Activated CD8-positive, alpha-beta memory T cell treated with anti-CD3 and anti-CD28 coated beads, Interleukin-2, amount 50 U/mL, for 48 hours (primary cell): ENCODE data around the gene ACADVL.
"Not testable (repeated sequence)": the region's sequence is repeated elsewhere in the genome, so short reads cannot be mapped to it uniquely, and the experiment has no call there.

Experiments used
- DNase-seq: peaks from one replicate; pipeline ENCODE4 v3.0.0-alpha.2; 2020

ACADVL gene

DNA sequence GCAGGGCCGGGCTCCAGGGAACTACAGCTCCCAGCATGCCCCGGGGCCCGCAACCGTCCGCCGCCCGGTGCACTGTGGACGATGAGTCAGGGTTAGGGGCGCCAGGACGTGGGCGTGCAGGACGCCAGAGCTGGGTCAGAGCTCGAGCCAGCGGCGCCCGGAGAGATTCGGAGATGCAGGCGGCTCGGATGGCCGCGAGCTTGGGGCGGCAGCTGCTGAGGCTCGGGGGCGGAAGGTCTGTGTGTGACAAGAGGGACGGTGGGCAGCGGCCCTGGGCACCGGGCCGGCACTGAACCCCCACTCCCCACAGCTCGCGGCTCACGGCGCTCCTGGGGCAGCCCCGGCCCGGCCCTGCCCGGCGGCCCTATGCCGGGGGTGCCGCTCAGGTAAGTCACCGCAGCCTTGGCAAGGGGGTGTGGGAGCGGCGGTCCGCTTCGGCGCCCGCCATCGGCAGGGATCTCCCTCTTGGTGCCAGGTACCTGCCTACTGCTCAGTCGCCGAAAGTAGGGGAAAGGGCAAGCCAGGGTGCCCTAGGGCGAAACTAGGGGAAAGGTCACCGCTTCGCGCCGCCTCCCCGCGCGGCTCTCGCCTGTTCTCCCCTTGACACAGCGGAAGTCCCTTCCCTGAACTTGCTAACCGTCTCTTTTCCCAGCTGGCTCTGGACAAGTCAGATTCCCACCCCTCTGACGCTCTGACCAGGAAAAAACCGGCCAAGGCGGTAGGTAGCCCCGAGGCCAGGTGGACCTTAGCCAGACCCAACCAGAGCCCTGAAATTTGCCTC, at the start of gene ACADVL, which contains the start of gene DLG4:
TSS of gene ACADVL (plus strand) at position 127 of the 781 bp plus-strand sequence. CDS start at position 174, 47 bp downstream.
TSS of gene DLG4 (minus strand) at position 25 of the 781 bp plus-strand sequence.
- peak; percentile 93 for DNase-seq

DNA sequence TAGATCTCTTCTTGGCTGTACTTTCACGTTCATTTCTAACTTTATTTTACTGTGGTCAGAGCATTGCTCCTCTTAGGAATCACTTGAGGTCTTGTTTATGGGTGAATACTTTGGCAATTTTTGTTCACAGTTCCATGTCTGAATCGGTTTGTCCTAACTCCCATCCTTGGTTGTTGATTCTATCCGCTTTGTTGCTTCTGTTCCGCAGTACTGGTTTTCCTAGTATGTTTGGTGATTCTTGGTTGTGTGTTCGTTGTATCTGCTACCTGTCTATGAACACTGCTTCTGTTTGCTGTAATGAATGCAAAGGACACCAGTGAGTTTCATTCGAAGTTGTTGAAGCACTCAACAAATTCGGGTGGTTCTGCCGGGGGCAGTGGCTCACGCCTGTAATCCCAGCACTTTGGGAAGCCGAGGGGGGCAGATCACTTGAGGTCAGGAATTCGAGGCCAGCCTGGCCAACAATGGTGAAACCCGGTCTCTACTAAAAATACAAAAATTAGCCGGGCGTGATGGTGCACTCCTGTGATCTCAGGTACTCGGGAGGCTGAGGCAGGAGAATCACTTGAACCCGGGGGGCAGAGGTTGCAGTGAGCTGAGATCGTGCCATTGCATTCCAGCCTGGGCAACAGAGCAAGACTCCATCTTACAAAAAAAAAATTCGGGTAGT, 47.1 kb upstream of the ACADVL start:
- not testable (repeated sequence) for DNase-seq

DNA sequence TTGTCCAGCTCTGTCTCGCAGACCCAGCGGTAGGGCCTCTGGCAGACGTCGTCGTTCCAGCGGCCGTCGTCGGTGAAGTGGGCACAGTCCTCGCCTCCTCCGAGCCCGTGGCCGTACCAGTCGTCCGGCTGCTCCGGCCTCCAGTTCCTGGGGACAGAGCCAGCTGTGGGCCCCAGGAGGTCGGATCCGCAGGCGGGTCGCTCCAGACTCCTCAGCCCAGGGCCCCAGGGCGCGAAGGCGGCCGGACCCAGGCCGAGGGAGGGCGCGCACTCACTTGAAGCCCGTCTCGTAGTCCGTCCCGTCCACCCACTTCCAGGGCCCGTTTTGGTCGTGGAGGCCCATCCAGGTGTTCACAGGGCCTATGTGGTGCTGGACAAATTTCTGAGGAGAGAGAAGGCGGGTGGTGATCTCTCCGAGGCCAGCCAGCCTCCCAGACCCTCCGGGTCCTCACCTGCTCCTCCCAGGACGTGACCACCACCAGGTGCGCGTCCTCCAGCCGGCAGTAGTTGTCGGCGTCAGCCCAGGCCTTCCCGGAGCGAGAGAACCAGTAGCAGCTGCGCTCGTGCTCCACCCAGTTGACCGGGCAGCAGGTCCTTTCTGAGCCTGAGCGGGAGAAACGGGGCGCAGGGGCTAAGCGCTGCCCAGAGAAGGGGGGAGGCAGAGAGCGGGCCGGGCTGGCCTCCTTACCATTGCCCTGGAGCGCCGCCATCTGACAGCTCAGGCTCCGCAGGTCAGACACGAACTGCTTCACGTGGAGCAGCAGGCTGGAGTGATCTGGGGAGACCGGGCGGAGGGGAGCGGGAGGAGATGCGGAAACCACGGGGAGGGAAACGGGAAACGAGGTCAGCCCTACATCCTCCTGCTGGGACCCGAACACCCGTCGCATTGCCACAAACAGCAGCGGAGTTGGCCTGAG, 45.8 kb upstream of the ACADVL start:
- peak; percentile 74 for DNase-seq

DNA sequence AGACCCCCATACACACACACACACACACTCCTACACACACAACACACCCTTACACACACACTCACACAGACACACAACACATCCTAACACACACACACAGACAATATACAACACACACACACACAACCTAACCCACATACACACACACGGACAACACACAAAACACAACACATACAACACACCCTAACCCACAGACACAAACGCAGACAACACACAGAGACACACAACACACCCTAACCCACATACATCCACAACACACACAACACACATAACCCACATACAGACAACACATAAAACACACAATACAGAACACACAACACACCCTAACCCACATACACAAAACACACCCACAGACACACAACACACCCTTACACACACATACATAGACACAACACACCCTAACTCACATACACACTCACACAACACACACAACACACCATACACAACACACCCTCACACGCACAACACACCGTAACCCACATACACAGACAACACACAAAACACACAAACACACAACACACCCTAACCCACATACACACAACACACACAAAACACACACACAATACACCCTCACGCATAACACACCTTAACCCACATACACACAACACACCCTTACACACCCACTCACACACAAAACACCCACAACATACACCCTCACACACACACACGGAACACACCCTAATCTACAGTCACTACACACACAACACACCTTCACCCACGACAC, 45.0 kb upstream of the ACADVL start:
- DNase-seq: no peak

DNA sequence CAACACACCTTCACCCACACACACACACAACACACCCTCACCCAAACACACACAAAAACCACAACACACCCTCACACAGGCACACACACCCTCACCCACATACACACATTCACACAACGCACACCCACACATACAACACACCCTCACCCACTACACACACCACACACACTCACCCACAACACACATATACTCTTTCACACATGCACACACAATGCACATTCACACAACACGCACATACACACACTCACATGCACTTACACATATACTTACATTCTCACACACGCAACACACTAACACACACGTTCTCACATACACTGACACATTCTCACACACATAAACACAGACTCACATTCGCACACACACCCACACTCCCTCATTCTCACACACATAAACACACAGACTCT, 44.4 kb upstream of the ACADVL start:
- no peak for DNase-seq

DNA sequence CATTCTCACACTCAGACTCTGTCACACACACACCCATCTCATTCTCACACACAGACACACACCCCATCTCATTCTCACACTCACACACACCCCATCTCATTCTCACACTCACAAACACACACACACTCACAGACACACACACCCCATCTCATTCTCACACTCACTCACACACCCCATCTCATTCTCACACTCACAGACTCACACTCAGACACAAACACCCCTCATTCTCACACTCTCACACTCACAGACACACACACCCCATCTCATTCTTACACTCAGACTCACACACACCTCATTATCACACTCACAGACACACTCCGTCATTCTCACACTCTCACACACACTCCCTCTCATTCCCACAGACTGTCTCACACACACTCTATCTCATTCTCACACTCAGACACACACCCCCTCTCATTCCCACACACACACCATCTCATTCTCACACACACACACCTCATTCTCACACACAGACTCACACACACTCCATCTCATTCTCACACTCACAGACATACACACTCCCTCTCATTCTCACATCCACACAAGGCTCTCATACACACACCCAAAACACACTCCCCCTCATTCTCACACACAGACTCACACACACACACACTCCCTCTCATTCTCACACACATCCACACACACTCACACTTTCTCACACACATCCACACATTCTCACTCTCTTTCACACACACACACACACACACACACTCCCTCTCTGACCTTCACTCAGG, 43.5 kb upstream of the ACADVL start:
- DNase-seq: no peak

DNA sequence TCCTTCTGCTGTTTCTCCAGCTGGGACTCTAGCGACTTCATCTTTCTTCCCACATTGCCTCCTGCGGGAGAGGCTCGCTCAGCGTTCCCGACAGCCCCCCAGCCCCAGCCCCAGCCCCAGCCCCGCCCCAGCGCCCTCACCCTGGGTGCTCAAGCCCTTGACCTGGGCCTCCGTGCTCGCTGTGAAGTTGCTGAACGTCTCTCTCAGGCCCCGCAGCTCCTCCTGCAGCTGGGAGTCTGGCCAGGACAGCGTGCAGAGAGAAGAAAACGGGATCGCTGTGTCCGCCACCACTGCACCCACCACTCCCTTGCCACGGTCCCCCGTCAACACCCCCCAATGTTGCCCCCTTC, 42.9 kb upstream of the ACADVL start:
- no peak for DNase-seq

DNA sequence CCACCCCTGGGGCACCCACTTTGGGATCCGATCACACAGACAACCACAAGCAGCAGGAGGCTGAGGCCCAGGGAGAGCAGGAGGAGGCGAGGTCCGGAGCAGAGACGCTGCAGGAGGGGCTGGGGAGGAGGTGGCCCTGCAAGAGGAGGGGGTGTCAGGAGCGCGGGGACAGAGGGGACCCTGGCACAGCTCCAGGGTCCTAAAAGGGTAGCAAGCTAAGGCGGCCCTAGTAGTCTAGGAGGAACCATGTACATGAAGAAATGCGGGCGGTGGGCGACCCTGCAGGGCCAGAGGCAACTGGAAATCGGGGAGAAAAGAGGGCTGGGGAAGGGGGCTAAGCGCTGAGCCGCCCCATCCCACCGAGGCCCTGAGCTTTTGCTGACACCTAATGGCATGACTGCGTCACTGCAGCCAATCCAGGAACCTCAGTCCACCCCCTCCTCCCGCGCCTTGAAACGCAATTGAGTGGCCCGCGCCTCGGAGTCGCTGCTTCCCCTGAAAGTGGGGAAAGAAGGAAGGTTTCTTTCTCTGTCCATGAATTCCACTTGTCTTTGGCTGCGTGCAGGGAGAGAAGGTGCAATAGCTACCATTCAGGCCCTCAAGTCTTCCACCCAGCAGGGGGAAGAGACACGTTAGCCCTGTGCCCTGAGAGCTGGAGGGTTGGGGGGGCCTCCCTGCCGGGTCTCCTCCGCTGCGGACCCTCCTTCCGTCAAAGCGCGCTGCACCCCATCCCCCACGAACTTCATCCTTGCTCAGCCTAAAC, 42.4 kb upstream of the ACADVL start:
- DNase-seq: peak; percentile 84

DNA sequence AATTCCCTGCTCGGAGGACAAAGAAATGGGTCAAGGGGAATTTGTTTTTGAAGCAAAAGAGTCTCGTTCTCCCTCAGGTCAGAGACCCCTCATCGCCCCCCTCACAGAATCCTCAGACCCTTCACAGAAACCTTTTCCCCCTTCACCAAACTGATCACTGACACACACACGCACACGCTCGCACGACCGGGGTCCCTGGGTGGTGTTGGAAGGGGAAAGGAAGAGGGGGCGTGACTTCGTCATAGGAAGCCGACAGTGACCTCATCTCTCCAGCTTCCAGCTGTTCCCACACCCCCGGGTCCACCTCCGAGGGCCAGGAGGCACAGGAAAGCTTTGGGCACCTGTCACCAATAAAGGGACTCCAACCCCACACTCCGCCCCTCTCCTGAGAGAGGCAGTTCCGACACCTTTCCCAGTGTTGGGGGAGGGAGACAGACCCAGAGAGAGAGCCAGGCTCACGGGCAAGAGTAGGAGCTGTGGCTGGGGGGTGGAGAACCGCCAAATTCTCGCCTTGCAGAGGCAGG, 41.7 kb upstream of the ACADVL start:
- no peak for DNase-seq

DNA sequence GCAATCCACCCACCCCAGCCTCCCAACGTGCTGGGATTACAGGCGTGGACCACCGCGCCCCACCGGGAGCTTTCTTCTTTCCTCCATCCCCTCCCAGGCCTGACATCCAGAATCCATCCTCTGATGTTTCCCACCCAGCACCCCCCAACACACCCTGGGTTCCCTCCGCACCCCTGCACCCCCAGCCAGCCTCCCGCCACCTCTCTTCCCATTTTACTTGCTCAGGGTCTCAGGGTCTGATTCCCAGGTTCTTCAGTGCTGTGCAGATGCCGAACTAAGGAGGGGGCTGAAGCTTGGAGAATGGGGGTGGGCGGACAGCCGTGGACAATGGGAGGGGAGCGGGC, 40.8 kb upstream of the ACADVL start:
- no peak for DNase-seq

DNA sequence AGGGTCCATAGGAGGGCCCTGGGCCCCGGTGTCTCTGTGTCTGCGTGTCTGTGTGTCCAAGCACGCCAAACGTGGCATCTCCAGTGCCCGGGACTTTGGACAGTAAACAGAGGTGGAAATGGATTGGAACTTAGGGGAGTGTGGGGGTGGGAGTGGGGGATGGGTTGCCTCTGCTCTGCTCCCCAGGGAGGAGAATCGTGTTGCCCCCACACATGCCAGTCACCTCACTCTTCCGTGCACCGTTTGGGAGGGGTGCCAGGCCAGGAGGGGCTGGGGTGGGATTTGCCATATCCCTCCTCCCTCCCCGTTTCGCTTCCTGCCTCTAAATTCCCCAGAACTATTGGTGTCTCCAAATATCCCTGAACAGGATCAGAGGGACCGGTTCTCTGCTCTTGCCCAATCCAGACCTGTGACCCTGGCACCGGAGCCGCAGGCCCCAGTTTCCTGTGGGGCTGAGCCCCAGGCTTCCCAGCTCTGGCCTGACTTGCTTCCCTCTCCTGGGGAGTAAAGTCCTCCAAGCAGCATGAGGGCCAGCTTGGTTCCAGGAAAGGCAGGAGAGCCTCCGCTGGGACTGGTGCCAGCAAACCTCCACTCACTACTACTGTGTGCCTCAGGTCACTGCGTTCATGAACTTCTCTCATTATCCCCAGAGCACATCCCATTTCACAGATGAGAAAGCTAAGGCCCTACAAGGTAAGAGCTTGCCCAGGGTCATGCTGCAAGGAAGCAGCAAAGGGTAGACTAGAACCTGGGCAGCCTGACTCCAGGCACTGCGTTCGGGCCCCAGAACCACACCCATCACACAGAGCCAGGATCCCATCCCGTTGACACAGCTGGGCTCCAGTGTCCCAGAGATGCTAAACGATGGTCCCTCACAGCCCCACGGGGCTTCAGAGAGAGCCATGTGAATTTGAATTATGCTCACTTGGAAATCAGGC, 40.2 kb upstream of the ACADVL start, which contains the start of gene ASGR1:
TSS of gene ASGR1 (minus strand) at position 54 of the 938 bp plus-strand sequence. CDS start 807 bp downstream, outside the sequence.
- no peak for DNase-seq

DNA sequence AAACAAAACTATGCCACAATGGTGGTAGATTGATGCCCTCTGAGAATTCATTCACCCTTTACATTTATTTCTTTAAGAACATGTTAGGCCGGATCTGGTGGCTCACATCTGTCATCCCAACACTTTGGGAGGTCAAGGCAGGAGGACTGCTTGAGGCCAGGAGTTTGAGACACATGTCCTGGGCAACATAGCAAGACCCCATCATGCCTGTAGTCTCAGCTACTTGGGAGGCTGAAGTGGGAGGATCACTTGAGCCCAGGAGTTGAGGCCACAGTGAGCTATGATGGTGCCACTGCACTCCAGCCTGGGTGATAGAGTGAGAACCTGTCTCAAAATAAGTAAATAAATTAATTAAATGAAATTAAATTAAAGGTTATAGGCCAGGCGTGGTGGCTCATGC, 37.6 kb upstream of the ACADVL start:
- not testable (repeated sequence) for DNase-seq

DNA sequence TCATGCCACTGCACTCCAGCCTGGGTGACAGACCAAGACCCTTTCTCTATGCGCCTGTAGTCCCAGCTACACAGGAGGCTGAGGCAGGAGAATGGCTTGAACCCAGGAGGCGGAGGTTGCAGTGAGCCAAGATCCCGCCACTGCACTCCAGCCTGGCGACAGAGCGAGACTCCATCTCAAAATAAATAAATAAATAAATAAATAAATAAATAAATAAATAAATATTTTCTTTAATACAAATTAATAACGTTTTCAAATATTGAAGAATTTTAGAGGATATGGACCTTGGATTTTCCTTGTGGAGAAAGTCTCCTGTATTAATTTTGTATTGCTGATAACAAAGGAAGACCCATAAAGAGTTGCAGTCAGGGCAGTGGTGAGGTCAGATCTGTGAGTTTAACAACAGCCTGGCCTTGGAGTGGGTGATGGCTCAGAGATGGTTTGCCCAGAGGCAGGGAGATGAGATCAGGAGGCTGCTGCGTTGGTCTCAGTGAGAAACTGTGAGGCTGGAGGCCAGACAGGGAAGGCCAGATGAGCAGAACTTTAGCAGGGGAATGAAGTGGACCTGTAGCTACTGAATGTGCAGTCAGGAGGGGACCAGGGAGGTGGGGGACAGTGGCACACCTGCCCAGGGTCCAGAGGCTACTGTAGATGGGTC, 36.2 kb upstream of the ACADVL start:
- no peak for DNase-seq

DNA sequence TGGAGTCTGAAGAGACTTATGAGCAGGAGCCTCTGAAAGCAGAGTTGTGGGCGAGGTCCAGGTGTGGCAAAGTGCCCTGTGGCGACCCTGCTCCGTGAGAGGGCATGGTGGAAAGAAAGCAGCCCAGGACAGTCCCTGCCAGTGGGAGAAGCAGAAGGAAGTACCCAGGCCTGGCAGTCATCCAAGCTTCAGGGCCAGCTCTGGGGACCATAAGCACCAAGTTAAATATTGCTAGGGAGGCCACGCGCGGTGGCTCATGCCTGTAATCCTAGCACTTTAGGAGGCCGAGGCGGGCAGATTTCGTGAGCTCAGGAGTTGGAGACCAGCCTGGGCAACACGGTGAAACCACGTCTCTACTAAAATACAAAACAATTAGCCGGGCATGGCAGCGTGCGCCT, 35.6 kb upstream of the ACADVL start:
- DNase-seq: no peak

DNA sequence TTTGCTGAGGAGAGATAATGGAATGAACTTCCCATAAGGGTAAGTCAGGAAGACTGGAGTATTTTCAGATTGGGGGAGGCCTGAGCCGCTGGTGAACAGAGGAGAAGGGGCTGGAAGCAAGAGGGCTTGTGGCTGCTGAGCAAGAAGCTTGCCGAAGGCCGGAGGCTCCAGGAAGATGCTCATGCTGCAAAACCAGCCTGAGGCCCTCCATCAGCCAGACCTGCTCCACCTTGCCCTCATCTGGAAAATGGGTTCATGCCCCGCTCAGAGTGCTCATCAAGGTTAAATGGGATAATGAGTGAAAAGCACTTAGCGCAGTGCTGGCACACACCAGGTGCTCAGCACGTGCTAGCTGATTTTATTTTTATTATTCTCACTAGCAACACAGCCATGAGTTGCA, 35.1 kb upstream of the ACADVL start:
- no peak for DNase-seq

DNA sequence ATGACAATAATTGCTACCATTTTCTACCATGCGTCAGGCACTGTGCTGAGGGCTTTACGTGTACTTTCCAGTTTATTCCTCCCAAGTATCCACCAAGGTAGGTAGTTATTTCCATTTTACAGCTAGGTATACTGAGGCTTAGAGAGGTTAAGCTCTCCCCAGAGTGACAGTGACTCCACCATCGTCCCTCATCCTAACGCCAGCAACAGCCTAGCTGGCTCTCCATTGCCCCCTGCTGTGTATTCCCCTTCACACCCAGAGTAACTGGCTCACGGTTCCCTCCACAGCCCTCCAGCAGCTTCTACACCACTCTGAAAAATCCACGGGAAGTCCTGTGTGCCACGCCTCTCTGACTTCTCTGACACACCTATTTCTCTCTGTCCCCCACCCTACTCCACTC, 33.5 kb upstream of the ACADVL start:
- DNase-seq: no peak

DNA sequence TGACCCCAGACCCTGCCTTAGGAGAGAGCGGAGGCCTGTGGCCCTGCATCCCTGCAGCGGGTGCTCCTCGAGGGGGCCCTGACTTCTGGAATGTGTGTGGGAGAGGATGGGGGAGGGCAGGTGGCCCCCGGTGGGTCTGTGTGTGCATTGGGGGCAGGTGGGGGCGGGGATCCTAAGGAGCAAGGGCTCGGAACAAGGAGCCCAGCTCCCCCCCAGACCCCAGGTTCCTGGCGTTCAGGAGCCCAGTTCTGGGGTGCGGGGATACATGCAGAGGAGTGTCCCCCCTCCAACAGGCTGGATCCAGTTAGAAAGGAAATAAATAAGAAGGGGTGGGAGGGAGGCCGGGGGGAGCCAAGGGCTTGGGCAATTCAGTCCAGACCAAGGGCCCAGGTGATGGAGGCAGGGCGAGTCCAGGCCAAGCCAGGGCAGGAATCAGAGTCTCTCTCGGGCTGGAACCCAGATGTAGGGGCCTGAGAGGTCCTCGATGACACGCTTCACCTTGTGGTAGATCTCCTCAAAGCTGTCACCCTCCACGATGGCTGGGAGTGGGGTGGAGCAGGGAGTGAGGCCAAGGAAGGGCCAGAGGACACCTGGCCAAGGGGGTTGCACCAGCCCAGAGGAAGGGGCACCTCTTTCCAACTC, 29.3 kb upstream of the ACADVL start:
- DNase-seq: no peak

DNA sequence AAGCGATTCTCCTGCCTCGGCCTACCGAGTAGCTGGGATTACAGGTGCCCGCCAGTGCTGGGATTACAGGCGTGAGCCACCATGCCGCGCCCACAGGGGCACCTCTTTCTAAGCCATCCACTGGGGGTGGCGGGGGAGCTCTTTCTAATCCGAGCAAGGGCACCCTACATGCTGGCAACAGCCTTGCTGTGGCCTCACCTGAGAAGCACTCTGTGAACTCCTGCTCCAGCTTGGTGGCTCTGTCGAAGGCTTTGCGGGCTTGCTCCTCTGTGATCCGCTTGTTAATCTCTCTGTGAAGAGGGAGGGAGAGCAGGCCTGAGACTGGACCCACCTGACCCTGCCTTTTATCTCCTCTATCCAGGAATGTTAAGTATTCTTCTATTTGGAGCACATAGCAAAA, 28.7 kb upstream of the ACADVL start:
- no peak for DNase-seq
